Tibial artery (tissue), 4 donors: Measurements from ENCODE around the gene ASGR1.

Source experiments
- DNase-seq, 2 donors: peaks; one replicate each; pipeline ENCODE4 v3.0.0-alpha.2; 2019
- H3K27ac ChIP-seq, 2 donors: fragments of 200-600 bp; sonication (generic) in 1 of 2; 1 replicate in 1 of 2; 2 replicates in 1 of 2; pipeline ENCODE4 v1.5.1; 2018 to 2019; ENCODE audit warnings: mild to moderate bottlenecking in 1 of 2
- H3K27me3 ChIP-seq, 2 donors: fragments of 200-600 bp; sonication (generic) in 1 of 2; one replicate each; pipeline versions ENCODE4 v1.5.1 to v1.6.0; 2016 to 2019
- H3K36me3 ChIP-seq, 3 donors: fragments of 200-600 bp; sonication (generic) in 2 of 3; one replicate each; pipeline ENCODE4 v1.5.1; 2016 to 2019; ENCODE audit warnings: mild to moderate bottlenecking in 2 of 3
- H3K4me1 ChIP-seq, 4 donors: fragments of 200-600 bp; sonication (generic) in 2 of 4; 1 replicate in 3 of 4; 2 replicates in 1 of 4; pipeline ENCODE4 v1.5.1; 2016 to 2019
- H3K4me3 ChIP-seq, 2 donors: fragments of 200-600 bp; sonication (generic) in 1 of 2; 1 replicate in 1 of 2; 2 replicates in 1 of 2; pipeline ENCODE4 v1.5.1; 2018 to 2019; ENCODE audit warnings: mild to moderate bottlenecking in 2 of 2
- H3K9me3 ChIP-seq, 3 donors: fragments of 200-600 bp; sonication (generic) in 1 of 3; one replicate each; pipeline ENCODE4 v1.5.1; 2016 to 2019
- intact Hi-C: fragments of 100-400 bp; cut with DNase I; formaldehyde crosslinking; loops from one replicate; pipeline ENCODE4 v1.15.0; 2023; ENCODE audit warnings: low total_unique reads
- TF ChIP-seq, protein P1 (sequence below), 2 experiments: fragments of 200-600 bp in 1 of 2; fragments of 450-650 bp in 1 of 2; IDR thresholded peaks; one replicate each; pipeline ENCODE4 v1.5.1; 2017 to 2019; ENCODE audit warnings: antibody characterized with exemption in 2 of 2, mild to moderate bottlenecking in 1 of 2, moderate library complexity in 1 of 2

Gene ASGR1

GRCh38 chr17:7221278-7222092 lies 42.3 kb upstream of the ASGR1 start:
- TF ChIP-seq, protein P1, sequence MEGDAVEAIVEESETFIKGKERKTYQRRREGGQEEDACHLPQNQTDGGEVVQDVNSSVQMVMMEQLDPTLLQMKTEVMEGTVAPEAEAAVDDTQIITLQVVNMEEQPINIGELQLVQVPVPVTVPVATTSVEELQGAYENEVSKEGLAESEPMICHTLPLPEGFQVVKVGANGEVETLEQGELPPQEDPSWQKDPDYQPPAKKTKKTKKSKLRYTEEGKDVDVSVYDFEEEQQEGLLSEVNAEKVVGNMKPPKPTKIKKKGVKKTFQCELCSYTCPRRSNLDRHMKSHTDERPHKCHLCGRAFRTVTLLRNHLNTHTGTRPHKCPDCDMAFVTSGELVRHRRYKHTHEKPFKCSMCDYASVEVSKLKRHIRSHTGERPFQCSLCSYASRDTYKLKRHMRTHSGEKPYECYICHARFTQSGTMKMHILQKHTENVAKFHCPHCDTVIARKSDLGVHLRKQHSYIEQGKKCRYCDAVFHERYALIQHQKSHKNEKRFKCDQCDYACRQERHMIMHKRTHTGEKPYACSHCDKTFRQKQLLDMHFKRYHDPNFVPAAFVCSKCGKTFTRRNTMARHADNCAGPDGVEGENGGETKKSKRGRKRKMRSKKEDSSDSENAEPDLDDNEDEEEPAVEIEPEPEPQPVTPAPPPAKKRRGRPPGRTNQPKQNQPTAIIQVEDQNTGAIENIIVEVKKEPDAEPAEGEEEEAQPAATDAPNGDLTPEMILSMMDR (IDR thresholded peaks at IDR 0.05) = no peak
- H3K27ac ChIP-seq = peak overlapping the region in 1 of 2 donors; percentile 92
- H3K4me3 ChIP-seq = no peak overlapping the region
- intact Hi-C loops = no loop called here
- H3K4me1 ChIP-seq = peaks cover 0 to 45% (median 30%) of the 10 kb centered on the region in 4 donors
- peaks cover 21 to 56% (median 40%) of the 10 kb centered on the region in 3 donors for H3K36me3 ChIP-seq
- H3K9me3 ChIP-seq = no peaks in the 10 kb centered on the region
- H3K27me3 ChIP-seq = peaks cover 0 to 9% of the 10 kb centered on the region in 2 donors
- no peak for DNase-seq

- Histone ChIP-seq H3K27ac (peak overlapping the region; percentile 92 to 98), H3K36me3 (peaks cover 20 to 48% (median 33%) of the 10 kb centered on the region in 3 donors), H3K9me3 (no peaks in the 10 kb centered on the region), H3K27me3 (peaks cover 0 to 13% of the 10 kb centered on the region in 2 donors), H3K4me3 (peak overlapping the region; percentile 75 to 99), H3K4me1 (peaks cover 0 to 52% (median 37%) of the 10 kb centered on the region in 4 donors)
- peak in 1 of 2 donors; percentile 54 for DNase-seq
- TF ChIP-seq, protein P1 (IDR thresholded peaks at IDR 0.05) = peak; percentile 37 to 48
- intact Hi-C loops = no loop called here
Measured at GRCh38 chr17:7220593-7221277, 41.6 kb upstream of the ASGR1 start.

GRCh38 chr17:7219812-7220592 lies 40.8 kb upstream of the ASGR1 start, which contains the start of the genes ACADVL and DLG4:
Gene ACADVL (plus strand): TSS chr17:7219938. CDS start chr17:7219985, 47 bp downstream.
Gene DLG4 (minus strand): TSS chr17:7219836.
- H3K4me3 ChIP-seq = peak within 1 kb of the TSS; percentile 75 to 99
- TF ChIP-seq, protein P1 (IDR thresholded peaks at IDR 0.05) = no peak
- peak within 1 kb of the TSS; percentile 92 to 98 for H3K27ac ChIP-seq
- intact Hi-C loops = no loop called here
- H3K36me3 ChIP-seq = peaks cover 13 to 41% (median 28%) of the 10 kb centered on the region in 3 donors
- DNase-seq = peak; percentile 94 to 95
- no peaks in the 10 kb centered on the region for H3K9me3 ChIP-seq
- peaks cover 0 to 60% (median 44%) of the 10 kb centered on the region in 4 donors for H3K4me1 ChIP-seq
- H3K27me3 ChIP-seq = peaks cover 0 to 13% of the 10 kb centered on the region in 2 donors

DNA sequence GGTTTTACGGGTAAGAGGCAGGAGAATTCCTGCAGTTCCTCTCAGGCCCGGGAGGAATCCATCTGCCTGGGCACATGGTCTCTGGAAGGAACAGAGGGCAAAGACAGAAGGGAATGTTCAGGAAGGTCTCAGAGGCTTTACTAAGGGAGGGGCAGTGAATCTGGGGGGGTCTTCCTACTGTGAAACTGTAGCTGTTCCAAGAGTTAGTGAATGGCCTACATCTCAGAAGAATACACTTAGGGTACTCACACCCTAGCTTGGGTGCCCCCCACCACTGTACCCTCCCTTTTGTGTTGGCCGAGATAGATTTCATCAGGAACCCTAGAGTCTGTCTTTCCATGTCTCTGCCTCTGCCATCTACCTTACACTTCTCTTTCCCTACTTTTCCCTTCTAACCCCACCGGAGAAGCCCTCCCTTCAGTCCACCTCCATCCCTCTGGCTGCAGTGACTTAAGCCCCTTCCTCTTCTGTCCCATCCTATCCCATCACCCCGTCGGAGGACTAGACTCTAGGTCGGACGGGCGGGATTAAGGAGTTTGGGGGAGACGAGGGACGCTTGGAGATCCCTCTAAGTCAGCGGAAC lies 40.1 kb upstream of the ASGR1 start:
- Histone ChIP-seq H3K36me3 (peaks cover 9 to 34% (median 21%) of the 10 kb centered on the region in 3 donors), H3K27ac (peak overlapping the region; percentile 92 to 98), H3K27me3 (peaks cover 0 to 13% of the 10 kb centered on the region in 2 donors), H3K4me1 (peaks cover 0 to 66% (median 50%) of the 10 kb centered on the region in 4 donors), H3K9me3 (no peaks in the 10 kb centered on the region), H3K4me3 (peak overlapping the region; percentile 75 to 99)
- intact Hi-C loops = no loop called here
- no peak for DNase-seq
- TF ChIP-seq, protein P1 (IDR thresholded peaks at IDR 0.05) = no peak

DNA sequence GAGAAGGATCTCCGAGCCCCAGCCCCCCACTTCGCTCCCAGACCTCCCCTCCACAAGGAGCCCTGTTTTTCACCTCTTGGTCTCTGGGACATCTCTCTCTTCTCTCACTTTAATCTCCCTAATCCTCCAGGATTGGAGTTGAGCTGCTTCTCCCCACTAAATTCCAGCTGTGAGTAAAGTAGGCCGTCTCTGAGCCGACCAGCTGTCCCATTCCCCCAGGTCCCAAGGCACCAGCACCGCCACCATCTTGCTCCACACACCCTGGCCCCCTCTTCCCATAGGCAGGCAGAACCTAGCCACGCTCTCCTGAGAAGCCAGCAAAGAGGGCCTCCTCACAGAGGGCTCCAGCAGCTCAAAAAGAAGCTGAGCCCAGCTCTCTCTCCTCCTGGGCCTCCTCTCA lies 39.6 kb upstream of the ASGR1 start:
- H3K4me3 ChIP-seq = no peak overlapping the region
- peak overlapping the region in 1 of 2 donors; percentile 92 for H3K27ac ChIP-seq
- peaks cover 0 to 13% of the 10 kb centered on the region in 2 donors for H3K27me3 ChIP-seq
- peaks cover 3 to 29% (median 15%) of the 10 kb centered on the region in 3 donors for H3K36me3 ChIP-seq
- H3K9me3 ChIP-seq = no peaks in the 10 kb centered on the region
- DNase-seq = no peak
- intact Hi-C loops = no loop called here
- TF ChIP-seq, protein P1 (IDR thresholded peaks at IDR 0.05) = no peak
- H3K4me1 ChIP-seq = peaks cover 0 to 71% (median 54%) of the 10 kb centered on the region in 4 donors
